MCF 10A (cell line): ENCODE data around the gene KRT74. TPM values are rescaled to one million over a fixed set of nuclear protein-coding genes. Genes with fewer than 3 reads are reported as not detected.

Experiments
- BruUV-seq: library from RNA; stranded (reverse); fragments of 400-500 nt; replicated peaks from 2 replicates; lab custom pipeline; 2021; lab: Mats Ljungman, UMichigan
- CTCF ChIA-PET: fragments of 300-600 bp; sonication (Branson Sonifier 250); formaldehyde crosslinking; extraction: SDS; loops from one replicate; lab custom pipeline; 2021; ENCODE audit warnings: antibody characterized with exemption, inconsistent platforms; lab: Yijun Ruan, JAX
- POLR2A ChIA-PET: fragments of 300-600, 350-650 bp; sonication (Branson Sonifier 250); formaldehyde crosslinking; extraction: SDS; loops from one replicate; lab custom pipeline; 2020; ENCODE audit warnings: antibody characterized with exemption, inconsistent platforms; lab: Yijun Ruan, JAX
- DNase-seq: peaks from one replicate; pipeline ENCODE4 v3.0.0-alpha.2; 2018; ENCODE audit not compliant: unreplicated experiment
- H3K27ac Mint-ChIP-seq: one replicate; pipeline ENCODE4 v1.8.0; 2022; ENCODE audit warnings: mild to moderate bottlenecking, low read depth, mixed read lengths; ENCODE audit not compliant: unreplicated experiment
- H3K27me3 Mint-ChIP-seq: one replicate; pipeline ENCODE4 v1.8.0; 2022; ENCODE audit warnings: mixed read lengths; ENCODE audit not compliant: insufficient read depth, unreplicated experiment
- H3K36me3 Mint-ChIP-seq: one replicate; pipeline ENCODE4 v1.8.0; 2022; ENCODE audit warnings: mild to moderate bottlenecking, moderate library complexity, mixed read lengths; ENCODE audit not compliant: insufficient read depth, unreplicated experiment
- H3K4me1 Mint-ChIP-seq: one replicate; pipeline ENCODE4 v1.8.0; 2022; ENCODE audit warnings: mixed read lengths; ENCODE audit not compliant: insufficient read depth, unreplicated experiment
- H3K4me3 Mint-ChIP-seq: one replicate; pipeline ENCODE4 v1.8.0; 2022; ENCODE audit warnings: mild to moderate bottlenecking, moderate library complexity, mixed read lengths; ENCODE audit not compliant: unreplicated experiment
- H3K9me3 Mint-ChIP-seq: one replicate; pipeline ENCODE4 v1.8.0; 2022; ENCODE audit warnings: mixed read lengths; ENCODE audit not compliant: unreplicated experiment
- CTCF ChIP-seq: fragments of 200-600 bp; IDR thresholded peaks from one replicate; pipeline ENCODE4 v1.8.0; 2022; ENCODE audit warnings: antibody characterized with exemption, mild to moderate bottlenecking; ENCODE audit not compliant: unreplicated experiment
- intact Hi-C: fragments of 100-400 bp; cut with micrococcal nuclease; formaldehyde crosslinking; loops from 2 replicates; pipeline ENCODE4 v1.14.1; 2022
- total RNA-seq: library from RNA; stranded (reverse); gene quantifications from 2 replicates; pipeline ENCODE4 v1.2.3, GENCODE V29; 2022

Gene KRT74
- total RNA-seq, 1 experiment from 2014 or later = not detected

- BruUV-seq = no TSS peak
- peak; percentile 43 for DNase-seq
- H3K36me3 Mint-ChIP-seq = peaks cover 74% of the 10 kb centered on the region
- H3K27me3 Mint-ChIP-seq = no peaks in the 10 kb centered on the region
- CTCF ChIA-PET = interaction anchor here (0.6 to 6.5 kb wide), 18 partner anchors 9 to 369 kb away, joined by 3 to 49 read pairs (median 5); no protein-coding TSS in a partner anchor
- H3K4me1 Mint-ChIP-seq = peaks cover 30% of the 10 kb centered on the region
- no peaks in the 10 kb centered on the region for H3K9me3 Mint-ChIP-seq
- H3K27ac Mint-ChIP-seq = peak overlapping the region; percentile 12
- peak overlapping the region; percentile 80 for H3K4me3 Mint-ChIP-seq
- no peak for TF ChIP-seq CTCF
- POLR2A ChIA-PET = interaction anchor here (0.6 to 27.6 kb wide), 15 partner anchors 6 to 492 kb away, joined by 3 to 1235 read pairs (median 6); partner anchors contain the start of genes EIF4B, KRT5 and KRT6A
- intact Hi-C loops = loop anchor here (5.0 kb wide), 1 partner anchor 144 kb away; no protein-coding TSS in a partner anchor
Observed at GRCh38 chr12:52515927-52516831, 57.5 kb downstream of the KRT74 start.

Other genes starting within 250 kb of the KRT74 start
- 0.23 TPM in 1 of 2 replicates, not detected in the other for gene KRT85, start 206.4 kb downstream of the KRT74 start, total RNA-seq
- gene KRT84, start 188.2 kb downstream of the KRT74 start, total RNA-seq = not detected in 2 replicates
- not detected in 2 replicates for gene KRT82, start 167.5 kb downstream of the KRT74 start, total RNA-seq
- not detected in 2 replicates for gene KRT75, start 139.5 kb downstream of the KRT74 start, total RNA-seq
- gene KRT6B, start 121.7 kb downstream of the KRT74 start, total RNA-seq = 2.3 and 3.3 TPM in 2 replicates
- gene KRT6C, start 100.0 kb downstream of the KRT74 start, total RNA-seq = 0.19 and 0.44 TPM in 2 replicates
- gene KRT6A, start 80.6 kb downstream of the KRT74 start, total RNA-seq = 1,403 and 1,688 TPM in 2 replicates
- gene KRT5, start 53.4 kb downstream of the KRT74 start, total RNA-seq = 1,273 and 3,552 TPM in 2 replicates
- not detected in 2 replicates for gene KRT71, start 20.7 kb downstream of the KRT74 start, total RNA-seq
- not detected in 2 replicates for gene KRT72, start 27.6 kb upstream of the KRT74 start, total RNA-seq
- gene KRT73, start 44.7 kb upstream of the KRT74 start, total RNA-seq = not detected in 2 replicates
- gene KRT2, start 78.4 kb upstream of the KRT74 start, total RNA-seq = not detected in 2 replicates
- gene KRT1, start 106.6 kb upstream of the KRT74 start, total RNA-seq = not detected in 2 replicates
- not detected in 2 replicates for gene KRT77, start 129.7 kb upstream of the KRT74 start, total RNA-seq
- gene KRT76, start 203.5 kb upstream of the KRT74 start, total RNA-seq = not detected in 2 replicates
- not detected in 2 replicates for gene KRT3, start 222.3 kb upstream of the KRT74 start, total RNA-seq
- gene KRT4, start 240.3 kb upstream of the KRT74 start, total RNA-seq = not detected in 2 replicates